Keratinocyte (primary cell): Measurements from ENCODE around the gene FAF1. TPM values are rescaled to one million over a fixed set of nuclear protein-coding genes. Genes with fewer than 3 reads are reported as not detected.
A peak's percentile ranks its signal among the peaks of the same experiment; 100 is the strongest.

Source experiments
- DNase-seq: peaks from one replicate; pipeline ENCODE4 v3.0.0-alpha.2; 2011; ENCODE audit warnings: low read depth, missing footprints, low spot score
- FAIRE-seq: peaks from 2 replicates; lab custom pipeline; 2011; peaks lifted over from hg19 to GRCh38; lab: Jason Lieb, UNC
- H2AFZ ChIP-seq: 2 replicates; pipeline ENCODE4 v1.6.0; 2012; ENCODE audit warnings: low read length, control low read depth, inconsistent platforms; ENCODE audit not compliant: control insufficient read depth
- H3K27ac ChIP-seq: 2 replicates; pipeline ENCODE4 v1.5.1; 2011; ENCODE audit warnings: low read length; ENCODE audit not compliant: control insufficient read depth, insufficient read depth
- H3K27me3 ChIP-seq: 3 replicates; pipeline ENCODE4 v1.6.0; 2011; ENCODE audit warnings: low read length; ENCODE audit not compliant: control insufficient read depth, insufficient read depth; ENCODE audit errors: extremely low read depth
- H3K36me3 ChIP-seq, 2 experiments: 2 replicates in 1 of 2; 3 replicates in 1 of 2; pipeline ENCODE4 v1.5.1; 2011; ENCODE audit warnings: low read length in 2 of 2, mild to moderate bottlenecking in 1 of 2; ENCODE audit not compliant: control insufficient read depth in 2 of 2, insufficient read depth in 2 of 2; ENCODE audit errors: extremely low read depth in 1 of 2
- H3K4me1 ChIP-seq: 3 replicates; pipeline ENCODE4 v1.5.1; 2011; ENCODE audit warnings: low read length; ENCODE audit not compliant: control insufficient read depth, insufficient read depth; ENCODE audit errors: extremely low read depth
- H3K4me2 ChIP-seq: 3 replicates; pipeline ENCODE4 v1.6.0; 2011; ENCODE audit warnings: low read depth, low read length; ENCODE audit not compliant: control insufficient read depth, insufficient read depth; ENCODE audit errors: extremely low read depth
- H3K4me3 ChIP-seq, 3 experiments: fragments of 200-600 bp in 1 of 3; sonication (generic) in 1 of 3; 2 replicates in 2 of 3; 3 replicates in 1 of 3; pipeline ENCODE4 v1.5.1; 2011 to 2016; ENCODE audit warnings: low read length in 3 of 3, mild to moderate bottlenecking in 3 of 3, control low read depth in 2 of 3, inconsistent platforms in 1 of 3, low read depth in 1 of 3, mixed read lengths in 1 of 3, mixed run types in 1 of 3, moderate library complexity in 1 of 3; ENCODE audit not compliant: control insufficient read depth in 2 of 3, insufficient read depth in 2 of 3; ENCODE audit errors: extremely low read depth in 1 of 3
- H3K79me2 ChIP-seq: 2 replicates; pipeline ENCODE4 v1.6.0; 2012; ENCODE audit warnings: low read length; ENCODE audit not compliant: control insufficient read depth, insufficient read depth
- H3K9ac ChIP-seq: 3 replicates; pipeline ENCODE4 v1.6.0; 2011; ENCODE audit warnings: low read length; ENCODE audit not compliant: control insufficient read depth, insufficient read depth; ENCODE audit errors: extremely low read depth
- H3K9me1 ChIP-seq: 3 replicates; pipeline ENCODE4 v1.6.0; 2011; ENCODE audit warnings: low read length; ENCODE audit not compliant: control insufficient read depth, insufficient read depth; ENCODE audit errors: extremely low read depth
- H3K9me3 ChIP-seq: 2 replicates; pipeline ENCODE4 v1.5.1; 2012; ENCODE audit warnings: low read depth, low read length; ENCODE audit not compliant: control insufficient read depth
- H4K20me1 ChIP-seq: 3 replicates; pipeline ENCODE4 v1.6.0; 2011; ENCODE audit warnings: low read length; ENCODE audit not compliant: control insufficient read depth, insufficient read depth; ENCODE audit errors: extremely low read depth
- EZH2 ChIP-seq: IDR thresholded peaks from one replicate; pipeline ENCODE4 v1.6.1; 2012; ENCODE audit warnings: inconsistent platforms, mild to moderate bottlenecking, low read length, moderate library complexity
- dilution Hi-C: fragments of 300-500 bp; cut with MboI; formaldehyde crosslinking; loops from one replicate; pipeline ENCODE4 v1.7.0; 2020; ENCODE audit warnings: low sequenced_read_pairs; ENCODE audit not compliant: extremely low pct_ligation_motif_present
- polyA plus RNA-seq, 5 experiments: library from polyadenylated mRNA; depleted of rRNA in 3 of 5; stranded (reverse) in 3 of 5; stranded (forward) in 1 of 5; unstranded in 1 of 5; fragments of >200 nt; gene quantifications; 1 replicate in 1 of 5; 2 replicates in 3 of 5; 3 replicates in 1 of 5; pipeline versions ENCODE4 v1.2.1 to v1.2.3, GENCODE V29; 2011 to 2012; ENCODE audit warnings: missing spikeins in 2 of 5, low read depth in 1 of 5, low replicate concordance in 1 of 5
- TF ChIP-seq, protein P1 (sequence below), 3 experiments: IDR thresholded peaks in 1 of 3; conservative IDR thresholded peaks in 1 of 3; optimal IDR thresholded peaks in 1 of 3; 2 replicates in 2 of 3; 3 replicates in 1 of 3; pipeline versions ENCODE3 to v1.5.1; 2011; ENCODE audit warnings: low read length in 3 of 3, mild to moderate bottlenecking in 3 of 3, moderate library complexity in 2 of 3, control low read depth in 1 of 3, inconsistent platforms in 1 of 3; ENCODE audit not compliant: insufficient read depth in 2 of 3; ENCODE audit errors: extremely low read depth in 1 of 3

Gene FAF1
- polyA plus RNA-seq, 1 donor (not counting 4 experiments of a cell fraction or from before 2014, with no cell fraction given) = 33.1 TPM

DNA sequence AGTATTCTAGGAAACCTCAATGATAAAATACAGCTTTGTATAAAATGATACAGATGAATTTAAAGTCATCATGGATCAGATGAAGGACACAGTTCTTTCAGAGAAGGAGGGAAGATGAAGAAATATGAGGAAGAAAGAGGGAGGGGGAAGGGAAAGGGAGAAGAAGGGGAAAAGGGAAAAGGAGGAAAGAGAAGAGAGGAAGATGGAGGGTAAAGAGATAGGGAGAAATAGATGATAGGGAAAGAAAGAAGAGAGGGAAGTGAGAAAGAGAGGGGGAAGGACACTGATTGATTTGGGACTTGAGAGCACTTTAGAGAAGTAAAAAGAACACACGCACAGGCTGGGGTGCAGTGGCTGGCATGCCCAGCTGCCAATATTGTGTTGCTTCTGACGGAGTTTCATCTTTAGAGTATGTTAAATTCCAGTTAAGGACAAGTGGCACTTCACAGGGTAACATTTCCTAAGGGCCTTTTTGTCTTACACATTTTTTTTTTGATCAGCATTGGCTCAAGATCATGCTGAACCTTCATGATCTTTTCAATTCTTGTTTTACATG lies 300.9 kb downstream of the FAF1 start:
- no peaks in the 10 kb centered on the region for H3K9me1 ChIP-seq
- no peak overlapping the region for H3K27ac ChIP-seq
- H3K4me1 ChIP-seq = no peaks in the 10 kb centered on the region
- H3K4me3 ChIP-seq = no peak overlapping the region
- dilution Hi-C loops = no loop called here
- no peaks in the 10 kb centered on the region for H3K36me3 ChIP-seq
- no peak overlapping the region for H3K9ac ChIP-seq
- no peaks in the 10 kb centered on the region for H3K27me3 ChIP-seq
- no peaks in the 10 kb centered on the region for H4K20me1 ChIP-seq
- no peaks in the 10 kb centered on the region for H3K9me3 ChIP-seq
- H3K79me2 ChIP-seq = no peaks in the 10 kb centered on the region
- TF ChIP-seq, protein P1, sequence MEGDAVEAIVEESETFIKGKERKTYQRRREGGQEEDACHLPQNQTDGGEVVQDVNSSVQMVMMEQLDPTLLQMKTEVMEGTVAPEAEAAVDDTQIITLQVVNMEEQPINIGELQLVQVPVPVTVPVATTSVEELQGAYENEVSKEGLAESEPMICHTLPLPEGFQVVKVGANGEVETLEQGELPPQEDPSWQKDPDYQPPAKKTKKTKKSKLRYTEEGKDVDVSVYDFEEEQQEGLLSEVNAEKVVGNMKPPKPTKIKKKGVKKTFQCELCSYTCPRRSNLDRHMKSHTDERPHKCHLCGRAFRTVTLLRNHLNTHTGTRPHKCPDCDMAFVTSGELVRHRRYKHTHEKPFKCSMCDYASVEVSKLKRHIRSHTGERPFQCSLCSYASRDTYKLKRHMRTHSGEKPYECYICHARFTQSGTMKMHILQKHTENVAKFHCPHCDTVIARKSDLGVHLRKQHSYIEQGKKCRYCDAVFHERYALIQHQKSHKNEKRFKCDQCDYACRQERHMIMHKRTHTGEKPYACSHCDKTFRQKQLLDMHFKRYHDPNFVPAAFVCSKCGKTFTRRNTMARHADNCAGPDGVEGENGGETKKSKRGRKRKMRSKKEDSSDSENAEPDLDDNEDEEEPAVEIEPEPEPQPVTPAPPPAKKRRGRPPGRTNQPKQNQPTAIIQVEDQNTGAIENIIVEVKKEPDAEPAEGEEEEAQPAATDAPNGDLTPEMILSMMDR (optimal IDR thresholded peaks at IDR 0.05 in 1 of 3, IDR thresholded peaks at IDR 0.05 in 1 of 3, conservative IDR thresholded peaks at IDR 0.05 in 1 of 3; ENCODE audit: extremely low read depth in 1 of 3, insufficient read depth in 2 of 3, low read length in 3 of 3) = no peak
- no peak for TF ChIP-seq EZH2
- FAIRE-seq = no peak
- no peak overlapping the region for H3K4me2 ChIP-seq
- DNase-seq = no peak
- no peak overlapping the region for H2AFZ ChIP-seq

DNA sequence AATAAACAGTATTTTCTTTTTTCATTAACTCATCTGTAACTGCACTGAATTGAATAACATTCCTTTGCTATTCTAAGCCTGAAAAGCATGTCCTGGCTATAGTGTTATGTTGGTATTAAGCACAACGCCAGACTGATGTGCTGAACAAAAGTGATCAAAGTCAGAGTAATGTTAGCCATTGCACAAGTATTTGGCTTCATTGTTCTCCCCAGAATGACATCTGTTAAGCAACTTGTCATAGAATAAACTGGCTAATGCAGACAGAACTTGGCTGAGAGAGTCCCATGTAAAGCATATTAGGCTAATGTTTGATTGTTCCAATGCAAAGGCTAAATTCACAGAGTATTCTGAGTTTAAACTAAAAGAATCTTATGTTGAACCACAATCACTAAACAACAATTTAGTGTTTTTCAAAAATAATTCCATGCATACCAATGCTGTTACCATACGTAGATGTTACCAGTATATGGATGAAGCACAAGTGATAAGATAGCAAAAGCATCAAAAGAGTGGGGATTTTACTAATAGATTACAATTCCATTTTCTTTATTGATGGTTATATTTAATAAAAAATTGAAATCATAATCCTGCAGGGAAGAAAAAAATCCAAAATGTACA lies 301.5 kb downstream of the FAF1 start:
- DNase-seq (no peak), FAIRE-seq (peak; percentile 44)
- dilution Hi-C loops = no loop called here
- H3K36me3 ChIP-seq = no peaks in the 10 kb centered on the region
- no peak overlapping the region for H3K4me2 ChIP-seq
- H3K4me1 ChIP-seq = no peaks in the 10 kb centered on the region
- no peak overlapping the region for H3K9ac ChIP-seq
- H3K27me3 ChIP-seq = no peaks in the 10 kb centered on the region
- TF ChIP-seq, protein P1 (optimal IDR thresholded peaks at IDR 0.05 in 1 of 3, IDR thresholded peaks at IDR 0.05 in 1 of 3, conservative IDR thresholded peaks at IDR 0.05 in 1 of 3; ENCODE audit: extremely low read depth in 1 of 3, insufficient read depth in 2 of 3, low read length in 3 of 3) = no peak
- TF ChIP-seq EZH2 = no peak
- no peak overlapping the region for H3K4me3 ChIP-seq
- H4K20me1 ChIP-seq = no peaks in the 10 kb centered on the region
- H3K79me2 ChIP-seq = no peaks in the 10 kb centered on the region
- H2AFZ ChIP-seq = no peak overlapping the region
- H3K9me1 ChIP-seq = no peaks in the 10 kb centered on the region
- H3K27ac ChIP-seq = no peak overlapping the region
- H3K9me3 ChIP-seq = no peaks in the 10 kb centered on the region
